HG02852 (cell line): Measurements from ENCODE around the gene TBC1D3B.
"Not testable (repeated sequence)": the region's sequence is repeated elsewhere in the genome, so short reads cannot be mapped to it uniquely, and the experiment has no call there.

Experiments used
- ATAC-seq: cut with Tn5 transposase; IDR thresholded peaks from one replicate; pipeline ENCODE4 v1.9.1; 2021; ENCODE audit warnings: mild to moderate bottlenecking, moderate library complexity; ENCODE audit not compliant: unreplicated experiment

TBC1D3B gene

GRCh38 chr17:36182176-36183000, 6.0 kb upstream of the TBC1D3B start:
- no peak for ATAC-seq

- ATAC-seq = not testable (repeated sequence)
Observed at GRCh38 chr17:36181446-36182175, 5.2 kb upstream of the TBC1D3B start.

GRCh38 chr17:36168836-36169235, 7.6 kb downstream of the TBC1D3B start:
- ATAC-seq = not testable (repeated sequence)

- ATAC-seq = no peak
Observed at GRCh38 chr17:36153895-36154610, 22.4 kb downstream of the TBC1D3B start.

GRCh38 chr17:36152639-36153120, 23.8 kb downstream of the TBC1D3B start:
- no peak for ATAC-seq

DNA sequence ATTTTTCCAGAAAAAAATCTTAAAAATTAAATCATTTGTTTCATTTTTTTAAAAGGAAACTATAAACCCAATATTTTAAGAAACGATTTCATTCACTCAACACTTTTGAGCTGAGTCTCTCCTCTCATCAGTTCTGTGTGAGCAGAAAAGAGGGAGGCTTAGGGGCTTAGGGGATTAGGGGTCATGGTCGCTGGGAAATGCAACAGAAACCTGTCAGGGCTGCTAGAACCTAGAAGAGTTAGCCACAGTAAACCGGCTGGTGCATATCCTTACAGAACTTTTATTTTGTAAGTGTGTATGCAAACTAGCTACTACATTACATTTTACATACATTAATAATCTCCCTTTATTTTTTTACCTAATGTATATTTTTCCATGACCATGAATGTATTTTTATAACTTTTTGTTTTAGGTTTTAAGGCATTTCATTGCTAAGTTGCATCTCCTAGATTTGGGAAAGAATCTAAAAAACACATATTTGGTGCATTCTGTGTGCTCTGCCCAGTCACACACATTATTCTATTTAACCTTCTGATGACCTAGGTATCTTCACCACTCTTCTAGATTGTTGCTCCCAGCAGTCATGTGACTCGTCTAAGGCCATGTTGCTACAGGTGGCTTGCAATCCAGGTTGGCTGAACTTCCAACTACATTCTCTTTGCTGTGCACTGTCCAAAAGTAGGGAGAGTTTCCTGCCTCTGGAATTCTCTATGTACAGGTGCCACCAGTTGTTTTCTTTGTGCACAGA, 24.4 kb downstream of the TBC1D3B start:
- no peak for ATAC-seq

GRCh38 chr17:36149296-36149820, 27.1 kb downstream of the TBC1D3B start:
- ATAC-seq = no peak

DNA sequence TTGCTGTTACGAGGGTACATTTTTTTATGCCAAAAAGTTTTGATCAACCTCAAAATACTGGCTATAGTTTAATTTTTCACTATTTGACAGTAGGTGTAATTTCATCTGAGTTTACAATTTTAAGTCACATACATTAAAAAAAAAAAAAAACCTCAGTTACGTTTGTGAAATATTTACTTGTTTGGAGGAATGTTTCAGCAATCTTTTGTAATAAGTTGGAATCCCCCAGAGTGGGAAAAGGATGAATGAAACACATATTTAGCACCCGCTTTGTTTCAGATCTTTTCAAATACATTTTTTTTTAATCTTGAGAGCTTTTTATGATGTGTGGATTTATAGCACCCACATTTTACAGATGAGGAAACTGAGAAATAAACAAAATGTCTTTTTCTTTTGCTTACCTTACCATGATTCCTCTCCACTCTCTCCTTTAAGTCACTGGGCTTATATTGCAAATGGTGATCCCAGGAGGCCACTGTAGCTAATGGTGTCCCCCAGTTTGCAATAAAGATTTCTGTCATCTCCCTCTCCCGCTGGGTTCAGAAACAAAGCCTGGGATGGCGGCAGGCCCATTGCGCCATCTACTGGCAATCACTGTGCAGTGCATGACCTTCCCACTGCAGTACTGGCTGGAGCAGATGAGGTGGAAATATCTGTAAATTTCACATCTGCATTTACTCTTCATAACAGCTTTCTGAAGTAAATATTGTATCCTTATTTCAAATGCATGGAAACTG, 27.7 kb downstream of the TBC1D3B start:
- ATAC-seq = no peak

DNA sequence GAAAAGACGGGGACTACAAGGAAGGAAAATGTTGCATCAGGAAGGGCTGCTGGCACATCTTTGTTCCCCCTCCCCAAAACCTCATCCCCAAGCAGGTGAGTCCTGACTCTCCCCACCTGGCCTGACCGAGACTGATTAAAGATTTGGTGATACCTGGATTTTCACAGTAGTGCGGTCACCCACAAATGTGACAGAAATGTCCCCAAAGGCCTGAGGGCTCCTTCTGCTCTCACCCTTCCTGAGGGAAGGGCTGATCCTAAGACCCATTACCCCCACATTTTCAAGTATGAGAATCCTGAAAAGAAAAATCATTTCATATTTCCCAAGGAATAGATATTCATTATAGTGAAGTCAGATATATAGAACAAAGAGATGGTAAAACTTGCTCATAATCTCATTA, 28.8 kb downstream of the TBC1D3B start:
- ATAC-seq = no peak

- ATAC-seq = no peak
Observed at GRCh38 chr17:36144981-36145729, 31.3 kb downstream of the TBC1D3B start.

DNA sequence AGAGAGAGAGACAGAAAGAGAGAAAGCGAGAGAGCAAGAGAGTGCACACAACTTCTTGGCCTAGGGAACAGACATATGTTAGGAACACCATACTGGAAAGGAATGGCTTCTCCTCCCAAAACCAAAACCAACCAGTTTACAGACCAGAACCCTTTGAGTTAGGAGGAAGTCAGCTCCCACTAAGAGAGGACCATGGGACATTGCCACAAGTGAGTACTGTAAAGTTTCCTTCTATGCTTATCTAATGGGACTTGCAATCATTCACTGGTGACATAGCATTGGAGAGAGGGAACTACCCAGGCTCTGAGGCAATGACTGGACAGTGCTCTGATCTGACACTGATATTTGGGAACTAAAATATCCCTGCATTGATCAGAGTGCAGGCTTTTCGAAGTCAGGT, 32.4 kb downstream of the TBC1D3B start:
- ATAC-seq = no peak

GRCh38 chr17:36142806-36143205, 33.6 kb downstream of the TBC1D3B start:
- no peak for ATAC-seq

DNA sequence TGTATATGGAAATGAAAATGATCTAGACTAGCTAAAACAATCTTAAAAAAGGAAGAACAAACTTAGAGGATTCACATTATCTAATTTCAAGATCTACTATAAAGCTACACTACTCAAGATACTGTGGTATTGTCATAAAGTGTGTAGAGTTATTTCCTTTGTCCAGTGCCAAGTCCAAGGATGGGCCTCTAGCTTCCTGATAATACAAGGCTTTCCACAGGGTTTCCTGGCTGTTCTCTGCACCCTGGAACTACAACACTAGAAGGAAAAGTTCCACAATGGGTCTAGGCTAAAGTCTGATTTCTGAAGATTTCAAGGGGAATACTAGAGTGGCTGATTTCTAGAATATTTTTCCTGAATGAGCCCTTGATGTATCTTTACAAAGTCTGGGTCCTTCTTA, 34.2 kb downstream of the TBC1D3B start:
- ATAC-seq = no peak

DNA sequence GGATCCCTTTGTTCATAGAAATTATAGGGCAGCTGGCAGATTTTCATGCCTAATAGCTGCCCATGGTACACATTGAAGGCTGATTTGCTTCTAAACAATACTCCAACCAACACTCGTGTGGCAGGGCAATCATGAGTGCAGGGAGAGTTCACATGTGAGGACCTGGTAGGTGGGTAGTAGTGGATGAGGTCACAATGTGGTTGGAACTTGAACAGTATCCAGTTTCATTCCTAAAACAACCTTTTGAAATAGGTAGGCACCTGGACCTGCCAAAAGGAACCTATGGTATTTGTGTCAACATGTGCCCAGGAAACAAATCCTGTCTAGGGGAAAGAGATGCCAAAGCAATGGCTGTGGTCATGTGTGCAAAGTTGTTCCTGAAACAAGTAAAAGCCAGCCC, 40.0 kb downstream of the TBC1D3B start:
- ATAC-seq = no peak

DNA sequence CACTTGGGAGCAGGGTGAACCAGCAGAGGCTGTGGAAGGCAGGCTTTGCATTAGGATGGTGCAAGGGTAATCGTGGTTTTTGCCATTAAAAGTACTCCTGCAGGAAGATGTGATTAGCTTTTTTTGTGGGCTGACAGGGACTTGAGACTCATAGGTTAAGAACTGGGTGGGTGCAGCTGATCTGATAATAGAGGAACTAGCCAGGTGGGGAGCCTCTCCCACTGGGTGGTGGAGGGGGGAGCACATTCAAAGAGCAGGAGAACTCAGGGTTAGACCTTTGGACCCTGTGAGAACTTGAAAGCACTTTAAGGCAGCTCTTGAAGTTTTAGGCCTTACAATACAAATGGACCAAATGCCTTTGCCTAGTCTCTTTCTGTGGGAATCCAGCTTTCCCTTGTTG, 40.4 kb downstream of the TBC1D3B start:
- ATAC-seq = no peak

DNA sequence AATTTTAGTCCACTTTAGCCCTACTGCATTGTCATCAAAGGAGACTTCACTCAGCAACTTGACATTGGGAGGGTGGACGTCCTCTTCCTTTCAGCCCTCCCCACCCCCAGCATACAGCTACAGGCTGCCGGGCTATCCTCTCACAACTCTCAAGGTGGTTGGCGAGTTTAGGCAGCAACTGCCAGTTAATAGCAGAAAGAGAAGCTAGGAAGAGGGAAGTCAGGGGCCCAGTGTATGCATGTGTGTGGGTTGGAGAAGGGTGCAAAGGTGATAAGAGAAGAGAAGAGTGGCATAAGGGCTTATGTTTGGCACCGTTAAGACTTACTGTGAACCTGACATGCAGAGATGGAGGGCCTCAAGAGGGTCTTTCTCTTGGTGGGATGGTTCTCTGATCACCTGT, 41.0 kb downstream of the TBC1D3B start:
- ATAC-seq = no peak

- ATAC-seq = no peak
Observed at GRCh38 chr17:36133602-36134236, 42.7 kb downstream of the TBC1D3B start.

DNA sequence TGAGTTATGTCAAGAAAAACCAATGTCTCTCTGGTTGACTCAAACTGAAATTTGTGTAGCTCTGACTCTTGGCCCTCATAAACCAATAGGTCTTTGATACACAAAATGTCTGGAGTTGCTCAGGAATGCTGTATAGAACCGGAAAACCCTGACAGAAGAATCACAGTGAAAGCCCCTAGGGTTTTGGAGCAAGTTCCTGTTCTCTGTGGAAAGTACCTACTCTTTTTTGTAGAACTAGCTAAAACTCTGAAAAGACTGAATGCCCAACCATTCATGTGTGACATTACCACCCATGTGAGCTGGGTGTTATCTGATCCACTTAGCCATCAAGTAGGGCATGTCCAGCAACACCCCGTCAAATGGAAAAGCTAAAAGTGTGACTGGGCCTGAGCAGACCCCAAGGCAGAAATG, 44.0 kb downstream of the TBC1D3B start:
- no peak for ATAC-seq

DNA sequence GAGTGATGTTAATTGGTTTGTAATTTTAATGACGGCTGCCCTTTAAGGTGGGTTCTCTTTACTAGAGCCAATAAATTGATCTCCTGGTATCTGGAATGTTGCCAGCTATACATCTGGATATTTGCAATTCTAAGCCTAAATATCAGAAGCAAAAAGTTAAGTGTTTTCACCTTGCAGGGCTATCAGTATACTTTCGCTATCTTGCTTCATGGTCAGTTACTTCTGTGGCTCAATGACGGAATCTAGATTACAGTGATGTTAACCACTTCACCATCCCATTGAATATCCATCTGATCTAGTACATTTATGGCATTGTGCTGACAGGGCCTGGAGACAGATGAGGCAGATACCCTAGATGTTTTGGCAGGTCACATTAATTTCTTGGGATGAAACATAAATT, 44.5 kb downstream of the TBC1D3B start:
- no peak for ATAC-seq
